Thyroid gland (tissue), 4 donors: Measurements from ENCODE around the gene SFTPD.

ENCODE experiments used
- POLR2A ChIP-seq, 2 donors: fragments of 450-650 bp; IDR thresholded peaks; one replicate each; pipeline ENCODE4 v1.6.1; 2017; ENCODE audit warnings: antibody characterized with exemption in 2 of 2, mild to moderate bottlenecking in 2 of 2, moderate library complexity in 1 of 2
- TF ChIP-seq, protein P1 (sequence below), 6 experiments: fragments of 200-600 bp in 3 of 6; fragments of 450-650 bp in 3 of 6; sonication (generic) in 3 of 6; IDR thresholded peaks; one replicate each; pipeline ENCODE4 v1.5.1; 2016 to 2019; ENCODE audit warnings: antibody characterized with exemption in 6 of 6, mild to moderate bottlenecking in 2 of 6, inconsistent platforms in 1 of 6, moderate library complexity in 1 of 6

- TF ChIP-seq, protein P1, sequence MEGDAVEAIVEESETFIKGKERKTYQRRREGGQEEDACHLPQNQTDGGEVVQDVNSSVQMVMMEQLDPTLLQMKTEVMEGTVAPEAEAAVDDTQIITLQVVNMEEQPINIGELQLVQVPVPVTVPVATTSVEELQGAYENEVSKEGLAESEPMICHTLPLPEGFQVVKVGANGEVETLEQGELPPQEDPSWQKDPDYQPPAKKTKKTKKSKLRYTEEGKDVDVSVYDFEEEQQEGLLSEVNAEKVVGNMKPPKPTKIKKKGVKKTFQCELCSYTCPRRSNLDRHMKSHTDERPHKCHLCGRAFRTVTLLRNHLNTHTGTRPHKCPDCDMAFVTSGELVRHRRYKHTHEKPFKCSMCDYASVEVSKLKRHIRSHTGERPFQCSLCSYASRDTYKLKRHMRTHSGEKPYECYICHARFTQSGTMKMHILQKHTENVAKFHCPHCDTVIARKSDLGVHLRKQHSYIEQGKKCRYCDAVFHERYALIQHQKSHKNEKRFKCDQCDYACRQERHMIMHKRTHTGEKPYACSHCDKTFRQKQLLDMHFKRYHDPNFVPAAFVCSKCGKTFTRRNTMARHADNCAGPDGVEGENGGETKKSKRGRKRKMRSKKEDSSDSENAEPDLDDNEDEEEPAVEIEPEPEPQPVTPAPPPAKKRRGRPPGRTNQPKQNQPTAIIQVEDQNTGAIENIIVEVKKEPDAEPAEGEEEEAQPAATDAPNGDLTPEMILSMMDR (IDR thresholded peaks at IDR 0.05): no peak
- no peak for TF ChIP-seq POLR2A (IDR thresholded peaks at IDR 0.05)
These were observed 16.6 kb downstream of the SFTPD start for GRCh38 chr10:79932307-79932706.
